Tibial nerve (tissue), 4 donors: ENCODE data around the gene DVL2. TPM values are rescaled to one million over a fixed set of nuclear protein-coding genes. Genes with fewer than 3 reads are reported as not detected.
A peak's percentile ranks its signal among the peaks of the same experiment; 100 is the strongest.

Experiments used
- DNase-seq, 2 donors: peaks; one replicate each; pipeline ENCODE4 v3.0.0-alpha.2; 2019; ENCODE audit warnings: low spot score in 2 of 2
- H3K27ac ChIP-seq, 4 donors: fragments of 200-600 bp; sonication (generic) in 3 of 4; one replicate each; pipeline ENCODE4 v1.5.1; 2017 to 2019; ENCODE audit warnings: mild to moderate bottlenecking in 1 of 4
- H3K27me3 ChIP-seq, 2 donors: fragments of 200-600 bp; sonication (generic) in 1 of 2; one replicate each; pipeline versions ENCODE4 v1.5.1 to v1.6.0; 2017 to 2019
- H3K36me3 ChIP-seq, 3 donors: fragments of 200-600 bp; sonication (generic); one replicate each; pipeline ENCODE4 v1.5.1; 2018 to 2019
- H3K4me1 ChIP-seq, 4 donors: fragments of 200-600 bp; sonication (generic) in 3 of 4; one replicate each; pipeline ENCODE4 v1.5.1; 2017 to 2019
- H3K4me3 ChIP-seq, 4 donors: fragments of 200-600 bp; sonication (generic) in 3 of 4; one replicate each; pipeline ENCODE4 v1.5.1; 2017 to 2019; ENCODE audit warnings: mild to moderate bottlenecking in 1 of 4, moderate library complexity in 1 of 4
- H3K9me3 ChIP-seq, 4 donors: fragments of 200-600 bp; sonication (generic) in 3 of 4; one replicate each; pipeline ENCODE4 v1.5.1; 2017 to 2019
- CTCF ChIP-seq, 5 experiments: fragments of 200-600 bp in 3 of 5; fragments of 450-650 bp in 2 of 5; sonication (generic) in 3 of 5; IDR thresholded peaks; one replicate each; pipeline ENCODE4 v1.5.1; 2016 to 2019; ENCODE audit warnings: antibody characterized with exemption in 5 of 5, mild to moderate bottlenecking in 3 of 5, moderate library complexity in 2 of 5
- EP300 ChIP-seq, 2 donors: sonication (generic); formaldehyde crosslinking; IDR thresholded peaks; one replicate each; pipeline ENCODE4 v1.6.1; 2017; ENCODE audit warnings: antibody characterized with exemption in 2 of 2, mild to moderate bottlenecking in 1 of 2
- POLR2A ChIP-seq, 2 donors: fragments of 450-650 bp; IDR thresholded peaks; one replicate each; pipeline ENCODE4 v1.6.1; 2017; ENCODE audit warnings: antibody characterized with exemption in 2 of 2, mild to moderate bottlenecking in 2 of 2, moderate library complexity in 2 of 2
- WGBS, 2 donors: methylation state at CpG; one replicate each; pipeline ENCODE4 v1.1.5; 2018; 5-methylcytosine and 5-hydroxymethylcytosine counted together
- total RNA-seq, 4 donors: library from RNA; depleted of rRNA; stranded (reverse); fragments of >200 nt; gene quantifications; one replicate each; pipeline ENCODE4 v1.1.0, GENCODE V29; 2016

The DVL2 gene
- total RNA-seq, 4 donors from 2014 or later = 41.4 to 51.2 (median 46.7) TPM

- Histone ChIP-seq H3K27ac (peak within 1 kb of the TSS; percentile 96 to 99 (median 98)), H3K4me3 (peak within 1 kb of the TSS; percentile 64 to 99 (median 92)), H3K9me3 (no peaks in the 10 kb centered on the region), H3K4me1 (peaks cover 3 to 64% (median 33%) of the 10 kb centered on the region in 4 donors), H3K36me3 (peaks cover 0 to 38% (median 0%) of the 10 kb centered on the region in 3 donors), H3K27me3 (no peaks in the 10 kb centered on the region)
- peak in 3 of 5 experiments; percentile 8 to 66 (median 60) for TF ChIP-seq CTCF (IDR thresholded peaks at IDR 0.05)
- peak; percentile 89 to 96 for TF ChIP-seq EP300 (IDR thresholded peaks at IDR 0.05)
- TF ChIP-seq POLR2A (IDR thresholded peaks at IDR 0.05) = peak in 1 of 2 donors; percentile 67
- 1% methylated on average over 67 to 69 of the region's 72 CpGs for WGBS, 2 donors
- DNase-seq = peak; percentile 98
Observed at GRCh38 chr17:7239091-7240027, 5.0 kb upstream of the DVL2 start, which contains the start of gene PHF23. PHF23 (minus strand) TSS chr17:7239457; CDS start chr17:7239279, 178 bp downstream.

- H3K36me3 ChIP-seq = peaks cover 0 to 31% (median 0%) of the 10 kb centered on the region in 3 donors
- H3K27ac ChIP-seq = peak overlapping the region; percentile 96 to 98 (median 96)
- H3K4me3 ChIP-seq = peak overlapping the region; percentile 64 to 99 (median 92)
- TF ChIP-seq CTCF (IDR thresholded peaks at IDR 0.05) = no peak
- 0 to 2% methylated on average over 32 of the region's 39 CpGs for WGBS, 2 donors
- no peak for DNase-seq
- H3K9me3 ChIP-seq = no peaks in the 10 kb centered on the region
- no peaks in the 10 kb centered on the region for H3K27me3 ChIP-seq
- H3K4me1 ChIP-seq = peaks cover 3 to 59% (median 33%) of the 10 kb centered on the region in 4 donors
Observed at GRCh38 chr17:7238420-7239090, 4.2 kb upstream of the DVL2 start.

- H3K27ac ChIP-seq = peak overlapping the region; percentile 96 to 98 (median 96)
- H3K4me3 ChIP-seq = peak overlapping the region; percentile 64 to 99 (median 92)
- no peaks in the 10 kb centered on the region for H3K9me3 ChIP-seq
- H3K4me1 ChIP-seq = peaks cover 3 to 61% (median 34%) of the 10 kb centered on the region in 4 donors
- TF ChIP-seq EP300 (IDR thresholded peaks at IDR 0.05) (no peak), POLR2A (IDR thresholded peaks at IDR 0.05) (no peak), CTCF (IDR thresholded peaks at IDR 0.05) (no peak)
- peak; percentile 57 to 68 for DNase-seq
- H3K36me3 ChIP-seq = peaks cover 0 to 31% (median 0%) of the 10 kb centered on the region in 3 donors
- no peaks in the 10 kb centered on the region for H3K27me3 ChIP-seq
- WGBS, 2 donors = 0% methylated on average over 13 to 39 of the region's 73 CpGs
Observed at GRCh38 chr17:7237761-7238419, 3.6 kb upstream of the DVL2 start.

GRCh38 chr17:7237266-7237760, 3.0 kb upstream of the DVL2 start:
- peaks cover 3 to 67% (median 38%) of the 10 kb centered on the region in 4 donors for H3K4me1 ChIP-seq
- WGBS, 2 donors = 15 to 22% methylated on average over 6 of the region's 6 CpGs

More at GRCh38 chr17:7237266-7237760, 3.0 kb upstream of the DVL2 start:
- Histone ChIP-seq H3K9me3 (no peaks in the 10 kb centered on the region), H3K27ac (peak overlapping the region; percentile 96 to 98 (median 96)), H3K27me3 (no peaks in the 10 kb centered on the region), H3K36me3 (peaks cover 0 to 31% (median 0%) of the 10 kb centered on the region in 3 donors), H3K4me3 (peak overlapping the region; percentile 64 to 99 (median 92))
- no peak for DNase-seq
- TF ChIP-seq EP300 (IDR thresholded peaks at IDR 0.05) = no peak
- no peak for TF ChIP-seq POLR2A (IDR thresholded peaks at IDR 0.05)
- TF ChIP-seq CTCF (IDR thresholded peaks at IDR 0.05) = no peak
